HUES48 (cell line): ENCODE measurements around the gene PRKG1.

Experiments used
- H3K27ac ChIP-seq: one replicate; pipeline ENCODE4 v1.7.0; 2013; ENCODE audit warnings: low read depth, low read length, inconsistent platforms
- H3K27me3 ChIP-seq: 2 replicates; pipeline ENCODE4 v1.6.1; 2013; ENCODE audit warnings: mild to moderate bottlenecking, low read length; ENCODE audit not compliant: control insufficient read depth, insufficient read depth
- H3K36me3 ChIP-seq: 2 replicates; pipeline ENCODE4 v1.6.1; 2013; ENCODE audit warnings: low read length; ENCODE audit not compliant: control insufficient read depth, insufficient read depth
- H3K4me1 ChIP-seq: 2 replicates; pipeline ENCODE4 v1.6.1; 2013; ENCODE audit warnings: mild to moderate bottlenecking, low read length; ENCODE audit not compliant: control insufficient read depth, insufficient read depth
- H3K4me3 ChIP-seq: 2 replicates; pipeline ENCODE4 v1.5.1; 2013; ENCODE audit warnings: mild to moderate bottlenecking, low read depth, low read length
- H3K9ac ChIP-seq: 2 replicates; pipeline ENCODE4 v1.6.1; 2013; ENCODE audit warnings: mild to moderate bottlenecking, low read depth, low read length, moderate library complexity
- H3K9me3 ChIP-seq: 2 replicates; pipeline ENCODE4 v1.6.1; 2013; ENCODE audit warnings: low read length; ENCODE audit not compliant: control insufficient read depth, insufficient read depth

PRKG1 gene

DNA sequence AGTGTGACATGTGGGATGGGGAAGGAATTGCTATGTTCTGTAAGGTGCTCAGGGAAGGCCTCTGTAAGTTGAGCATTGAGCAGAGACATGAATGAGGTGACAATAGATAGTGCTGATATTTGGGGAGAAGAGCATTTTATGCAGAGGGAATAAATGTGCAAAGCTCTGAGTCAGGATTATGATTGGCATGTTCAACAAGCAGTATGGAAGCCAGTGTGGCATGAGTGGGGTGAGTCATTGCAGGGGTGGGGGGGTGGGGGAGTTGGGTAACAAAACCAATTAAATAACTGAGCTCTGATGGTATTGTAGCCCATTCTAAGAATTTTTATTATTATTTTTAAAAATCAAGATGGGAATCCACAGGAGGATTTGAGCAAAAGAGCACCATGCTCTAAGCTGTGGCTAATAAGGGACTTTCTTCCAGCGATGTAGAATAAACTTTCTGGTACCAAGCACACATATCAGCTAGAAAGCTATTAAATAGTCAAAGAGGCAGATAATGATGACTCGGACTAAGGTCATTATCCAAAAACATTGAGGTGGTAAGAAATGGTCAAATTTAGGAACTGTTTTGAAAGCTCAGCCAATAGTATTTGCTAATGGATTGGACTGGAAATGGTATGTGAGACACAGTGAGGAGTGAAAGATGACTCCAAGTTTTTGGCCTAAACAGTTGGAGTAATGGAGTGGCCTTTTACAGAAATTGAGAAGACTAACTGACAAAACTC is 96.4 kb downstream of the PRKG1 start:
- no peak overlapping the region for H3K27ac ChIP-seq
- H3K9me3 ChIP-seq: no peaks in the 10 kb centered on the region

GRCh38 chr10:51171946-51172345 is 97.7 kb downstream of the PRKG1 start:
- no peaks in the 10 kb centered on the region for H3K36me3 ChIP-seq

More for the DNA sequence above, 96.4 kb downstream of the PRKG1 start:
- Histone ChIP-seq H3K36me3 (no peaks in the 10 kb centered on the region), H3K4me3 (no peak overlapping the region), H3K27me3 (no peaks in the 10 kb centered on the region), H3K4me1 (peaks cover 10% of the 10 kb centered on the region), H3K9ac (no peak overlapping the region)

DNA sequence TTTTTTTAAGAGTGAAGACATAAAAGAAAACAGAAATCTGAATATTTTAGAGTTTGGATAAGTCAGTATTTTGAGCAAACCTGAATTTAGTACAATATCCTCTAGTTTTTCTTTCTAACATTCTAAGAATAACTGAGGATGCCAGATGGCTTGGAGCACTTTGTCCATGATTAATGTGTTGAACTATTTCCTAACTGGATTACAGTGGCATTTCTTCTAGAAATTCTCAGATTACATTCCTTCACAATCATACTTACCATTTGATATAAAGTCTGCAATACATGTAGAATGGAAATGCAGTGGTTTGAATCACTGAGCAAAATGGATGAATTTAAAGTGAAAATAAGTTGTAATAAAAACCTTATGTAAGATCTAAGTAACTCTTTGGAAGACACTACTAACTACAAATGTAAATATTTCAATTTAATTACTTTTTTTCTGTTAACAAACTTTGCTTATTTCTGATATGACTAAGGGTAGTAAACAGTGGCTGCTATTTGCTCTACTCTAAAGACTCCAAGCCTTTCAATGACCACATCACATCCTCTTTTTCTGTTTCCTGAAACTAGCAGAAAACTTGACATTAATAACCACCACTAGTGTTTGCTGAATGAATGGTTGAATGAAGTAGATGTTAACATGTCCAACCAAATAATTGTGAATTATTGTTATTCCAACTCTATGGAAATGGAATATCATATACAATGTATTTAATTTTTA is 102.8 kb downstream of the PRKG1 start:
- no peaks in the 10 kb centered on the region for H3K4me1 ChIP-seq
- no peaks in the 10 kb centered on the region for H3K27me3 ChIP-seq
- H3K27ac ChIP-seq: no peak overlapping the region
- no peaks in the 10 kb centered on the region for H3K9me3 ChIP-seq
- H3K9ac ChIP-seq: no peak overlapping the region
- H3K4me3 ChIP-seq: no peak overlapping the region
- H3K36me3 ChIP-seq: no peaks in the 10 kb centered on the region

More at GRCh38 chr10:51171946-51172345, 97.7 kb downstream of the PRKG1 start:
- H3K9me3 ChIP-seq: no peaks in the 10 kb centered on the region
- H3K4me3 ChIP-seq: no peak overlapping the region
- no peak overlapping the region for H3K9ac ChIP-seq
- no peak overlapping the region for H3K27ac ChIP-seq
- no peaks in the 10 kb centered on the region for H3K27me3 ChIP-seq
- H3K4me1 ChIP-seq: peaks cover 10% of the 10 kb centered on the region

DNA sequence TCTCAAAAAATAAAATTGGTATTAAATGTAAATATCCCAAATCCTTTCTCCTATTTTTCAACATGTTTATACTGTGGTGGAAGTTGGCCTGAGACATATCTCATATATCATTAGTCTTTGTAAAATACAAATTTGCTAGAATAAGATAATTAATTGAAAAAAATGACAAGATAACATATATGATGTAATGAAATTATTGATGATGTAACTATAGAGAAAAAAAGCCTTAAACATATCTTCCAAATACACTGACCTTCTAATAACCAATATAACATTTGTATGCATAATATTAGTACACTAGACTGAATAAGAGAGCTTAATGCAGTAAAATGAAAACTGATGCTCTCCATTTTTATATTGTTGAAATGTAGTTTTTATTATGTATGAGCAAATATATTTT is 104.3 kb downstream of the PRKG1 start:
- H3K27me3 ChIP-seq: no peaks in the 10 kb centered on the region
- H3K27ac ChIP-seq: no peak overlapping the region
- no peak overlapping the region for H3K4me3 ChIP-seq
- no peak overlapping the region for H3K9ac ChIP-seq
- H3K4me1 ChIP-seq: no peaks in the 10 kb centered on the region
- H3K9me3 ChIP-seq: no peaks in the 10 kb centered on the region
- no peaks in the 10 kb centered on the region for H3K36me3 ChIP-seq

DNA sequence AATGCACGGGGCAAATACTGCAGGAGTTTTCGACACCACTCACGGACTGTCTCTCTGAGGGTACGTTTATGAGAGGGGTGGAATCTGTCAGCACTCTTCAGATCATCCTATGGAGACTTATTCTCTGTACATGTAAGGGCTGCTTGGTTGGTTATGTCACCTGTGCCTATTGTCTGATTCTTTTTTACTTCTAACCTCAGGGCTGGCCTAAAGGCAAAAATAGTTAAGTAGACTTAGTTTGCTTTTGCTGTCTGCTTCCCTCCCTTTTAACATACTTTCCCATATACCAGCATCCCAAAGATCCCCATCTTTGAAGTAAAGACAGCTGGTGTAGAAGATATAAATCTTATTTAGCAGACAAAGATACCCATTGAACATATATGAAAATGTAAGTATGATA is 105.9 kb downstream of the PRKG1 start:
- Histone ChIP-seq H3K27me3 (no peaks in the 10 kb centered on the region), H3K4me1 (no peaks in the 10 kb centered on the region), H3K9ac (no peak overlapping the region), H3K36me3 (no peaks in the 10 kb centered on the region), H3K27ac (no peak overlapping the region), H3K4me3 (no peak overlapping the region), H3K9me3 (no peaks in the 10 kb centered on the region)

GRCh38 chr10:51183783-51184182 is 109.5 kb downstream of the PRKG1 start:
- Histone ChIP-seq H3K9me3 (no peaks in the 10 kb centered on the region), H3K4me1 (no peaks in the 10 kb centered on the region), H3K27me3 (no peaks in the 10 kb centered on the region), H3K36me3 (no peaks in the 10 kb centered on the region), H3K9ac (no peak overlapping the region), H3K4me3 (no peak overlapping the region), H3K27ac (no peak overlapping the region)

DNA sequence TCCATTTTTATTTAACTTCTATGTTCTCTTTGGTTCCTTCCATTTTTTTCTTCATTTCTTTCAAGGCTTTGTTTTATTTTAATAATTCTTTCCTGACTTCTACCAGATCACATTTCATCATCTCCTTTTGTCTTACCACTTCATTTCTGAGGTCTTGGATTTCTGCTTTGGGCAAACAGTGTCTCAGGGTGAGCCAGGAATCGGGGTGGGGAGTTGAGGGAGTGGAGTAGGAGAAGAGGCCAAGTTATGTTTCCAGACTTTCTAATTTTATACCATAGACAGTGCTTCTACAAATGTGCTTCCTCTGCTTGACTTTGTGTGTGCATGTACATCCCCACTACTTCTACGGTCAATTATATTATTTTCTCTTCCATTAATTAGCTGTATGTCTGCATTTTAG is 112.1 kb downstream of the PRKG1 start:
- Histone ChIP-seq H3K9ac (no peak overlapping the region), H3K4me3 (no peak overlapping the region), H3K27ac (no peak overlapping the region), H3K36me3 (no peaks in the 10 kb centered on the region), H3K4me1 (no peaks in the 10 kb centered on the region), H3K27me3 (no peaks in the 10 kb centered on the region), H3K9me3 (no peaks in the 10 kb centered on the region)

DNA sequence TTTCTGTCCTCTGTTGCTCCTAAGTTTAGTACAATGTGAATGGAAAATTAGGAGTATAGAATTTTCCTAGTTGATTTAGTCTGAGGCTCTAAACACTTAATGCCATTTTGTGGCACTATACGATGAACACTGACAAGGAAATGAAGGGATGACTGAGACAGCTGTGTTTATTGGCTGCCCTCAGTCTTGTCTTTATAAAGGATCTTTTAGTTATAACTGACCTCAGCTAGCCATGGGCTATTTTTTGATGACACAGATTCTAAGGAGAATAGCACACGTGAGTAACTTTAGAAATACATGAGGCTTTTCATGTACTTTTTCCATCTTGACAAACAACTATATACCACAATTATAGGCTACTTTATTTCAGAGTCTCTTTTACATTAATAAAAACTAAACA is 113.7 kb downstream of the PRKG1 start:
- no peaks in the 10 kb centered on the region for H3K36me3 ChIP-seq
- no peak overlapping the region for H3K4me3 ChIP-seq
- no peak overlapping the region for H3K27ac ChIP-seq
- H3K9ac ChIP-seq: no peak overlapping the region
- H3K4me1 ChIP-seq: no peaks in the 10 kb centered on the region
- H3K27me3 ChIP-seq: no peaks in the 10 kb centered on the region
- H3K9me3 ChIP-seq: no peaks in the 10 kb centered on the region

GRCh38 chr10:51188866-51189265 is 114.6 kb downstream of the PRKG1 start:
- H3K9me3 ChIP-seq: no peaks in the 10 kb centered on the region
- H3K27me3 ChIP-seq: no peaks in the 10 kb centered on the region
- H3K4me3 ChIP-seq: no peak overlapping the region
- H3K9ac ChIP-seq: no peak overlapping the region
- no peaks in the 10 kb centered on the region for H3K4me1 ChIP-seq
- H3K36me3 ChIP-seq: no peaks in the 10 kb centered on the region
- no peak overlapping the region for H3K27ac ChIP-seq

- Histone ChIP-seq H3K36me3 (no peaks in the 10 kb centered on the region), H3K9ac (no peak overlapping the region), H3K4me3 (no peak overlapping the region), H3K9me3 (no peaks in the 10 kb centered on the region), H3K4me1 (no peaks in the 10 kb centered on the region), H3K27me3 (no peaks in the 10 kb centered on the region), H3K27ac (no peak overlapping the region)
Observed at GRCh38 chr10:51196508-51197175, 122.4 kb downstream of the PRKG1 start.

- H3K27me3 ChIP-seq: no peaks in the 10 kb centered on the region
- peaks cover 6% of the 10 kb centered on the region for H3K4me1 ChIP-seq
- H3K27ac ChIP-seq: no peak overlapping the region
- H3K9ac ChIP-seq: no peak overlapping the region
- no peaks in the 10 kb centered on the region for H3K9me3 ChIP-seq
- no peaks in the 10 kb centered on the region for H3K36me3 ChIP-seq
- H3K4me3 ChIP-seq: no peak overlapping the region
Observed at GRCh38 chr10:51198170-51198569, 123.9 kb downstream of the PRKG1 start.
